H9 (cell line): ENCODE data around the gene DNAI1. TPM values are rescaled to one million over a fixed set of nuclear protein-coding genes. Genes with fewer than 3 reads are reported as not detected.
A peak's percentile ranks its signal among the peaks of the same experiment; 100 is the strongest.

ENCODE experiments used
- DNase-seq: peaks from one replicate; pipeline ENCODE4 v3.0.0-alpha.2; 2017
- H2AFZ ChIP-seq: one replicate; pipeline ENCODE4 v1.6.1; 2013; ENCODE audit warnings: mild to moderate bottlenecking, low read length, control low read depth, moderate library complexity
- H2AK5ac ChIP-seq: 2 replicates; pipeline ENCODE4 v1.6.1; 2013; ENCODE audit warnings: low read length, control low read depth, mixed read lengths; ENCODE audit not compliant: insufficient read length
- H2BK120ac ChIP-seq: one replicate; pipeline ENCODE4 v1.6.1; 2013; ENCODE audit warnings: low read depth, mild to moderate bottlenecking, low read length, control low read depth, inconsistent platforms; ENCODE audit not compliant: poor library complexity, severe bottlenecking
- H2BK12ac ChIP-seq: 2 replicates; pipeline ENCODE4 v1.6.1; 2013; ENCODE audit warnings: low read length, control low read depth, mixed read lengths, low read depth; ENCODE audit not compliant: insufficient read length
- H2BK15ac ChIP-seq: 2 replicates; pipeline ENCODE4 v1.6.1; 2013; ENCODE audit warnings: low read depth, low read length, control low read depth
- H2BK20ac ChIP-seq: one replicate; pipeline ENCODE4 v1.6.1; 2013; ENCODE audit warnings: low read depth, mild to moderate bottlenecking, low read length, control low read depth, inconsistent platforms; ENCODE audit not compliant: poor library complexity, severe bottlenecking
- H2BK5ac ChIP-seq: 2 replicates; pipeline ENCODE4 v1.6.1; 2013; ENCODE audit warnings: low read length, control low read depth, mixed read lengths; ENCODE audit not compliant: insufficient read length
- H3K14ac ChIP-seq: 2 replicates; pipeline ENCODE4 v1.6.1; 2013; ENCODE audit warnings: low read length, control low read depth; ENCODE audit not compliant: insufficient read depth
- H3K18ac ChIP-seq: 2 replicates; pipeline ENCODE4 v1.6.1; 2013; ENCODE audit warnings: low read depth, mild to moderate bottlenecking, mixed read lengths, low read length, control low read depth; ENCODE audit not compliant: insufficient read length
- H3K23ac ChIP-seq: 2 replicates; pipeline ENCODE4 v1.6.1; 2013; ENCODE audit warnings: low read length, control low read depth, mixed read lengths, low read depth; ENCODE audit not compliant: insufficient read length
- H3K23me2 ChIP-seq: 2 replicates; pipeline ENCODE4 v1.6.1; 2013; ENCODE audit warnings: low read depth, mild to moderate bottlenecking, mixed read lengths, low read length, control low read depth; ENCODE audit not compliant: insufficient read length, poor library complexity, severe bottlenecking
- H3K27ac ChIP-seq: 2 replicates; pipeline ENCODE4 v1.5.1; 2013; ENCODE audit warnings: low read length, control low read depth, mixed read lengths, low read depth; ENCODE audit not compliant: insufficient read length
- H3K27me3 ChIP-seq: 2 replicates; pipeline ENCODE4 v1.6.1; 2013; ENCODE audit warnings: low read length, control low read depth, inconsistent platforms; ENCODE audit not compliant: insufficient read depth
- H3K4ac ChIP-seq: 2 replicates; pipeline ENCODE4 v1.6.1; 2013; ENCODE audit warnings: low read depth, mild to moderate bottlenecking, control low read depth, inconsistent platforms, low read length, moderate library complexity
- H3K4me1 ChIP-seq: 2 replicates; pipeline ENCODE4 v1.6.1; 2013; ENCODE audit warnings: low read length, control low read depth, inconsistent platforms; ENCODE audit not compliant: insufficient read depth
- H3K4me2 ChIP-seq: 2 replicates; pipeline ENCODE4 v1.6.1; 2013; ENCODE audit warnings: low read length, control low read depth, mixed read lengths; ENCODE audit not compliant: insufficient read length, insufficient read depth
- H3K56ac ChIP-seq: 2 replicates; pipeline ENCODE4 v1.6.1; 2013; ENCODE audit warnings: low read depth, mild to moderate bottlenecking, mixed read lengths, low read length, control low read depth; ENCODE audit not compliant: insufficient read length
- H3K79me1 ChIP-seq: 2 replicates; pipeline ENCODE4 v1.6.1; 2013; ENCODE audit warnings: low read depth, mild to moderate bottlenecking, moderate library complexity, low read length, control low read depth, inconsistent platforms; ENCODE audit not compliant: insufficient read depth, poor library complexity, severe bottlenecking
- H3K79me2 ChIP-seq: 2 replicates; pipeline ENCODE4 v1.6.1; 2013; ENCODE audit warnings: low read length, control low read depth, inconsistent platforms; ENCODE audit not compliant: insufficient read depth
- H3K9ac ChIP-seq: 2 replicates; pipeline ENCODE4 v1.6.1; 2013; ENCODE audit warnings: low read length, control low read depth, mixed read lengths; ENCODE audit not compliant: insufficient read length; ENCODE audit errors: extremely low read depth
- H3K9me3 ChIP-seq: one replicate; pipeline ENCODE4 v1.6.1; 2013; ENCODE audit warnings: low read depth, low read length, inconsistent platforms; ENCODE audit not compliant: control insufficient read depth
- H3T11ph ChIP-seq: one replicate; pipeline ENCODE4 v1.6.1; 2013; ENCODE audit warnings: mild to moderate bottlenecking, low read length, control low read depth, inconsistent platforms
- H4K20me1 ChIP-seq: one replicate; pipeline ENCODE4 v1.6.1; 2013; ENCODE audit not compliant: control insufficient read depth, insufficient read length, insufficient read depth
- H4K5ac ChIP-seq: 2 replicates; pipeline ENCODE4 v1.6.1; 2013; ENCODE audit warnings: low read depth, mild to moderate bottlenecking, mixed read lengths, low read length, control low read depth; ENCODE audit not compliant: insufficient read length
- H4K8ac ChIP-seq: replicated peaks from 2 replicates; pipeline ENCODE4 v1.6.1; 2013; ENCODE audit warnings: low read length, control low read depth, mixed read lengths, low read depth; ENCODE audit not compliant: insufficient read length
- H4K91ac ChIP-seq: 2 replicates; pipeline ENCODE4 v1.6.1; 2013; ENCODE audit warnings: low read depth, mild to moderate bottlenecking, moderate library complexity, mixed read lengths, low read length, control low read depth; ENCODE audit not compliant: insufficient read length
- H3K27ac Mint-ChIP-seq, 3 experiments: 2 replicates in 2 of 3; 3 replicates in 1 of 3; pipeline ENCODE4 v1.8.0; 2020 to 2021; ENCODE audit warnings: mixed read lengths in 3 of 3, mild to moderate bottlenecking in 1 of 3, moderate library complexity in 1 of 3
- H3K27me3 Mint-ChIP-seq: 2 replicates; pipeline ENCODE4 v1.8.0; 2021; ENCODE audit warnings: low read depth, mild to moderate bottlenecking, moderate library complexity, mixed read lengths
- H3K36me3 Mint-ChIP-seq, 3 experiments: 2 replicates in 2 of 3; 3 replicates in 1 of 3; pipeline ENCODE4 v1.8.0; 2020 to 2021; ENCODE audit warnings: low read depth in 3 of 3, mixed read lengths in 3 of 3; ENCODE audit not compliant: insufficient read depth in 1 of 3
- H3K4me1 Mint-ChIP-seq, 2 experiments: 2 replicates each; pipeline ENCODE4 v1.8.0; 2020; ENCODE audit warnings: mixed read lengths in 2 of 2
- H3K4me3 Mint-ChIP-seq, 2 experiments: 2 replicates in 1 of 2; 3 replicates in 1 of 2; pipeline ENCODE4 v1.8.0; 2020 to 2021; ENCODE audit warnings: mild to moderate bottlenecking in 2 of 2, mixed read lengths in 2 of 2, moderate library complexity in 1 of 2
- H3K9me3 Mint-ChIP-seq, 2 experiments: 2 replicates in 1 of 2; 3 replicates in 1 of 2; pipeline ENCODE4 v1.8.0; 2020; ENCODE audit warnings: mild to moderate bottlenecking in 2 of 2, mixed read lengths in 2 of 2, moderate library complexity in 1 of 2
- WGBS: extraction: QIAGEN DNeasy Blood & Tissue Kit; methylation state at CpG from one replicate; pipeline ENCODE4 v1.1.7; 2013; ENCODE audit warnings: missing lambda C conversion rate, low lambda C conversion rate, mixed read lengths; ENCODE audit not compliant: insufficient read length; ENCODE audit errors: extremely low coverage; 5-methylcytosine and 5-hydroxymethylcytosine counted together
- total RNA-seq: library from RNA; stranded (reverse); gene quantifications from 2 replicates; pipeline ENCODE4 v1.2.1, GENCODE V29; 2021
- TF ChIP-seq, protein P1 (sequence below): fragments of 200-600 bp; sonication (generic); conservative IDR thresholded peaks from 3 replicates; pipeline ENCODE4 v1.8.0; 2021; ENCODE audit warnings: antibody characterized with exemption, mild to moderate bottlenecking

The DNAI1 gene
- total RNA-seq, 1 experiment from 2014 or later: 0.22 TPM

DNA sequence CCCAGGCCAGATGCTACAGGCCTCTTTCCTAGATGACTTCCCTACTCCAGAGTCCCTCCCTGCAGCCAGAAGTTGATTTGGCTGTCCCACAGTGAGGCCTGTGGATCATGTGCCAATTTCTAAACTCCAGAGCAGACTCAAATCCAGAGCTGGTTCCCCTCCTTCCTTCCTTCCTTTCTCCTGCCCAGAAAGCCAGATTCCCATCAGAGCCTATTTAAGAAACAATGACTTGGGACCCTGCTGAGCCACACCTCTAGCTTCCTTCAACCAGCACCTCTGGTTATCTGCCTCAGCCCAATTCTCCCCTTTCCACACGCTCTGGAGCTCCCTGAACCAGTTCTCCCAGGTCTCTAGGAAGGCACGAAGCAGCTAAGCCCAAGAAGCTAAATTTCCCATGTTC, 7.5 kb upstream of the DNAI1 start:
- Histone ChIP-seq H3K27ac (no peak overlapping the region), H2AFZ (no peak overlapping the region), H3K14ac (no peak overlapping the region), H3K23me2 (no peaks in the 10 kb centered on the region), H4K5ac (no peak overlapping the region), H3K79me1 (no peaks in the 10 kb centered on the region), H2BK120ac (no peak overlapping the region), H4K20me1 (no peaks in the 10 kb centered on the region), H3K79me2 (no peaks in the 10 kb centered on the region; the same call in 1 of the 2 replicates), H3K27me3 (no peaks in the 10 kb centered on the region), H2BK12ac (no peak overlapping the region), H2AK5ac (no peak overlapping the region), H4K8ac (no peak overlapping the region), H3K56ac (no peak overlapping the region), H3K4ac (no peak overlapping the region), H2BK5ac (no peak overlapping the region), H3K4me2 (no peak overlapping the region), H3K18ac (no peak overlapping the region), H3K4me1 (peaks cover 7% of the 10 kb centered on the region), H2BK20ac (no peak overlapping the region), H2BK15ac (no peak overlapping the region), H3K9ac (no peak overlapping the region), H3K23ac (no peak overlapping the region), H3T11ph (no peak overlapping the region), H3K9me3 (no peaks in the 10 kb centered on the region), H4K91ac (no peak overlapping the region)
- H3K9me3 Mint-ChIP-seq: no peaks in the 10 kb centered on the region
- H3K4me1 Mint-ChIP-seq: peaks cover 19% of the 10 kb centered on the region in 2 experiments
- DNase-seq: no peak
- TF ChIP-seq, protein P1, sequence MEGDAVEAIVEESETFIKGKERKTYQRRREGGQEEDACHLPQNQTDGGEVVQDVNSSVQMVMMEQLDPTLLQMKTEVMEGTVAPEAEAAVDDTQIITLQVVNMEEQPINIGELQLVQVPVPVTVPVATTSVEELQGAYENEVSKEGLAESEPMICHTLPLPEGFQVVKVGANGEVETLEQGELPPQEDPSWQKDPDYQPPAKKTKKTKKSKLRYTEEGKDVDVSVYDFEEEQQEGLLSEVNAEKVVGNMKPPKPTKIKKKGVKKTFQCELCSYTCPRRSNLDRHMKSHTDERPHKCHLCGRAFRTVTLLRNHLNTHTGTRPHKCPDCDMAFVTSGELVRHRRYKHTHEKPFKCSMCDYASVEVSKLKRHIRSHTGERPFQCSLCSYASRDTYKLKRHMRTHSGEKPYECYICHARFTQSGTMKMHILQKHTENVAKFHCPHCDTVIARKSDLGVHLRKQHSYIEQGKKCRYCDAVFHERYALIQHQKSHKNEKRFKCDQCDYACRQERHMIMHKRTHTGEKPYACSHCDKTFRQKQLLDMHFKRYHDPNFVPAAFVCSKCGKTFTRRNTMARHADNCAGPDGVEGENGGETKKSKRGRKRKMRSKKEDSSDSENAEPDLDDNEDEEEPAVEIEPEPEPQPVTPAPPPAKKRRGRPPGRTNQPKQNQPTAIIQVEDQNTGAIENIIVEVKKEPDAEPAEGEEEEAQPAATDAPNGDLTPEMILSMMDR: no peak
- no peaks in the 10 kb centered on the region for H3K36me3 Mint-ChIP-seq
- H3K27ac Mint-ChIP-seq: peak overlapping the region in 2 of 3 experiments; percentile 8 to 46; a peak in 4 of 7 replicates
- H3K27me3 Mint-ChIP-seq: no peaks in the 10 kb centered on the region
- no peak overlapping the region for H3K4me3 Mint-ChIP-seq
- no CpG with 5 or more reads among the region's 2 CpGs for WGBS
